Gastrocnemius medialis (tissue), 4 donors: ENCODE measurements around the gene GRIP2. TPM values are rescaled to one million over a fixed set of nuclear protein-coding genes. Genes with fewer than 3 reads are reported as not detected.
A peak's percentile ranks its signal among the peaks of the same experiment; 100 is the strongest.

Experiments
- ATAC-seq, 2 donors: fragments of 150-250 bp; one replicate each; pipeline ENCODE4 v1.9.1; 2016
- DNase-seq, 2 donors: peaks; one replicate each; pipeline ENCODE4 v3.0.0-alpha.2; 2019
- H3K27ac ChIP-seq, 4 donors: fragments of 200-600 bp; sonication (generic); 1 replicate in 1 of 4; 2 replicates in 3 of 4; pipeline ENCODE4 v1.5.1; 2016 to 2018; ENCODE audit warnings: mild to moderate bottlenecking in 2 of 4, moderate library complexity in 1 of 4
- H3K27me3 ChIP-seq, 3 donors: fragments of 200-600 bp; sonication (generic) in 2 of 3; 1 replicate in 1 of 3; 2 replicates in 2 of 3; pipeline versions ENCODE4 v1.5.1 to v1.6.0; 2016 to 2019; ENCODE audit warnings: mild to moderate bottlenecking in 1 of 3, moderate library complexity in 1 of 3
- H3K36me3 ChIP-seq, 2 donors: fragments of 200-600 bp; sonication (generic) in 1 of 2; one replicate each; pipeline ENCODE4 v1.5.1; 2017 to 2018
- H3K4me1 ChIP-seq, 2 donors: fragments of 200-600 bp; sonication (generic) in 1 of 2; one replicate each; pipeline ENCODE4 v1.5.1; 2016 to 2017; ENCODE audit warnings: mild to moderate bottlenecking in 2 of 2
- H3K4me3 ChIP-seq, 4 donors: fragments of 200-600 bp; sonication (generic) in 3 of 4; 1 replicate in 1 of 4; 2 replicates in 3 of 4; pipeline ENCODE4 v1.5.1; 2016 to 2019; ENCODE audit warnings: mild to moderate bottlenecking in 2 of 4
- H3K9me3 ChIP-seq, 3 donors: fragments of 200-600 bp; sonication (generic) in 2 of 3; 1 replicate in 1 of 3; 2 replicates in 2 of 3; pipeline ENCODE4 v1.5.1; 2016 to 2019
- CTCF ChIP-seq, 5 experiments: fragments of 450-650 bp in 3 of 5; fragments of 200-600 bp in 2 of 5; sonication (generic) in 2 of 5; IDR thresholded peaks in 4 of 5; conservative IDR thresholded peaks in 1 of 5; 1 replicate in 4 of 5; 2 replicates in 1 of 5; pipeline ENCODE4 v1.5.1; 2016 to 2019; ENCODE audit warnings: antibody characterized with exemption in 5 of 5, mild to moderate bottlenecking in 3 of 5, moderate library complexity in 3 of 5
- POLR2A ChIP-seq, 2 donors: fragments of 450-650 bp; IDR thresholded peaks; one replicate each; pipeline ENCODE4 v1.6.1; 2017; ENCODE audit warnings: antibody characterized with exemption in 2 of 2, mild to moderate bottlenecking in 2 of 2, moderate library complexity in 2 of 2
- in situ Hi-C, 4 donors: fragments of 200-750 bp; cut with MboI; loops; one replicate each; pipeline versions ENCODE4 v1.15.0 to v1.8.0; 2017; ENCODE audit warnings: low sequenced_read_pairs in 4 of 4
- intact Hi-C: fragments of 100-400 bp; cut with DNase I; formaldehyde crosslinking; loops from one replicate; pipeline ENCODE4 v1.15.1; 2023; ENCODE audit warnings: low total_unique reads
- total RNA-seq, 4 donors: library from RNA; depleted of rRNA; stranded (reverse); fragments of >200 nt; gene quantifications; one replicate each; pipeline versions ENCODE4 v1.1.0 to v1.2.3, GENCODE V29; 2016

GRIP2 gene
- total RNA-seq, 4 donors from 2014 or later, result 2.8 to 12.6 (median 4.6) TPM

- in situ Hi-C loops, result loop anchor here in 2 of 4 donors (25.0 kb wide), 1 partner anchor 568 kb away; the partner anchor contains the start of gene WNT7A (in 2 of the 2)
- Histone ChIP-seq H3K4me3 (no peak overlapping the region), H3K4me1 (peaks cover 47 to 54% of the 10 kb centered on the region in 2 donors), H3K27me3 (no peaks in the 10 kb centered on the region), H3K36me3 (peaks cover 0 to 22% of the 10 kb centered on the region in 2 donors), H3K9me3 (no peaks in the 10 kb centered on the region), H3K27ac (peak overlapping the region; percentile 20 to 93 (median 64))
- TF ChIP-seq POLR2A (IDR thresholded peaks at IDR 0.05), result no peak
- no peak for TF ChIP-seq CTCF (IDR thresholded peaks at IDR 0.05 in 4 of 5, conservative IDR thresholded peaks at IDR 0.05 in 1 of 5)
- intact Hi-C loops, result no loop called here
- DNase-seq (no peak), ATAC-seq (no peak)
These were observed 84.4 kb downstream of the GRIP2 start for GRCh38 chr3:14455571-14456317.

- intact Hi-C loops (loop anchor here (5.0 kb wide), 2 partner anchors 132 to 167 kb away; no protein-coding TSS in a partner anchor), in situ Hi-C loops (loop anchor here in 2 of 4 donors (25.0 kb wide), 1 partner anchor 567 kb away; the partner anchor contains the start of gene WNT7A (in 2 of the 2))
- H3K4me1 ChIP-seq, result peaks cover 45% of the 10 kb centered on the region in 2 donors
- TF ChIP-seq POLR2A (IDR thresholded peaks at IDR 0.05), result no peak
- no peak for TF ChIP-seq CTCF (IDR thresholded peaks at IDR 0.05 in 4 of 5, conservative IDR thresholded peaks at IDR 0.05 in 1 of 5)
- no peaks in the 10 kb centered on the region for H3K9me3 ChIP-seq
- no peaks in the 10 kb centered on the region for H3K27me3 ChIP-seq
- H3K4me3 ChIP-seq, result no peak overlapping the region
- peak overlapping the region; percentile 83 to 93 (median 88) for H3K27ac ChIP-seq
- DNase-seq, result no peak
- ATAC-seq, result peak in 1 of 2 donors; percentile 34
- H3K36me3 ChIP-seq, result peaks cover 0 to 22% of the 10 kb centered on the region in 2 donors
These were observed 85.4 kb downstream of the GRIP2 start for GRCh38 chr3:14454639-14455310.

GRCh38 chr3:14453876-14454638, 86.1 kb downstream of the GRIP2 start:
- TF ChIP-seq POLR2A (IDR thresholded peaks at IDR 0.05), result no peak
- no peak for TF ChIP-seq CTCF (IDR thresholded peaks at IDR 0.05 in 4 of 5, conservative IDR thresholded peaks at IDR 0.05 in 1 of 5)
- DNase-seq (no peak), ATAC-seq (no peak)
- no peaks in the 10 kb centered on the region for H3K9me3 ChIP-seq
- in situ Hi-C loops, result loop anchor here in 2 of 4 donors (25.0 kb wide), 1 partner anchor 567 kb away; the partner anchor contains the start of gene WNT7A (in 2 of the 2)
- H3K36me3 ChIP-seq, result peaks cover 0 to 21% of the 10 kb centered on the region in 2 donors
- intact Hi-C loops, result loop anchor here (2.0 to 5.0 kb wide), 4 partner anchors 19 to 167 kb away; partner anchors contain the start of gene SLC6A6
- H3K27ac ChIP-seq, result peak overlapping the region; percentile 83 to 93 (median 88)
- H3K27me3 ChIP-seq, result no peaks in the 10 kb centered on the region
- peaks cover 45% of the 10 kb centered on the region in 2 donors for H3K4me1 ChIP-seq
- no peak overlapping the region for H3K4me3 ChIP-seq
